MM.1S (cell line): ENCODE data around the gene SCUBE3.

Experiments used
- DNase-seq: peaks from one replicate; pipeline ENCODE4 v3.0.0-alpha.2; 2015
- H2AFZ ChIP-seq: fragments of 300-600 bp; sonication (generic); 2 replicates; pipeline ENCODE4 v1.6.0; 2016; ENCODE audit warnings: antibody characterized with exemption, low read length
- H3F3A ChIP-seq: fragments of 300-600 bp; sonication (generic); 2 replicates; pipeline ENCODE4 v1.6.1; 2016; ENCODE audit warnings: mild to moderate bottlenecking, antibody characterized with exemption, low read length, moderate library complexity, mixed read lengths; ENCODE audit not compliant: insufficient read depth
- H3K27ac ChIP-seq: fragments of 300-600 bp; sonication (generic); 2 replicates; pipeline ENCODE4 v1.5.1; 2016; ENCODE audit warnings: mild to moderate bottlenecking, low read length
- H3K27me3 ChIP-seq: fragments of 300-600 bp; sonication (generic); replicated peaks from 2 replicates; pipeline ENCODE4 v1.6.0; 2016; ENCODE audit warnings: low read length; ENCODE audit not compliant: insufficient read depth
- H3K36me3 ChIP-seq: fragments of 300-600 bp; sonication (generic); replicated peaks from 2 replicates; pipeline ENCODE4 v1.6.1; 2016; ENCODE audit warnings: mild to moderate bottlenecking, low read length, mixed read lengths; ENCODE audit not compliant: insufficient read depth
- H3K4me1 ChIP-seq: fragments of 300-600 bp; sonication (generic); 2 replicates; pipeline ENCODE4 v1.6.1; 2016; ENCODE audit warnings: low read length, mixed read lengths
- H3K4me2 ChIP-seq: fragments of 300-600 bp; sonication (generic); 2 replicates; pipeline ENCODE4 v1.6.0; 2016; ENCODE audit warnings: low read depth, low read length
- H3K4me3 ChIP-seq: fragments of 300-600 bp; sonication (generic); 2 replicates; pipeline ENCODE4 v1.5.1; 2016; ENCODE audit warnings: low read length, mixed read lengths
- H3K79me2 ChIP-seq: fragments of 300-600 bp; sonication (generic); 2 replicates; pipeline ENCODE4 v1.6.1; 2016; ENCODE audit warnings: mixed run types, low read length, mixed read lengths
- H3K9ac ChIP-seq: fragments of 300-600 bp; sonication (generic); 2 replicates; pipeline ENCODE4 v1.6.1; 2016; ENCODE audit warnings: low read length, mixed read lengths
- H3K9me2 ChIP-seq: fragments of 300-600 bp; sonication (generic); replicated peaks from 2 replicates; pipeline ENCODE4 v1.6.1; 2016; ENCODE audit warnings: mild to moderate bottlenecking, low read length, mixed read lengths; ENCODE audit not compliant: insufficient read depth
- H3K9me3 ChIP-seq: fragments of 300-600 bp; sonication (generic); replicated peaks from 2 replicates; pipeline ENCODE4 v1.6.1; 2016; ENCODE audit warnings: mild to moderate bottlenecking, low read length, mixed read lengths; ENCODE audit not compliant: insufficient read depth
- H4K20me1 ChIP-seq: fragments of 300-600 bp; sonication (generic); 2 replicates; pipeline ENCODE4 v1.6.1; 2016; ENCODE audit warnings: mild to moderate bottlenecking, low read length, moderate library complexity, mixed read lengths; ENCODE audit not compliant: insufficient read depth
- EZH2 ChIP-seq: fragments of 300-600 bp; sonication (generic); optimal IDR thresholded peaks from 2 replicates; pipeline ENCODE3; 2017; ENCODE audit warnings: low read depth, mild to moderate bottlenecking, antibody characterized with exemption, low read length, mixed read lengths
- EZH2phosphoT487 ChIP-seq: fragments of 300-600 bp; sonication (generic); IDR thresholded peaks from 2 replicates; pipeline ENCODE4 v1.6.1; 2018; ENCODE audit warnings: antibody characterized with exemption, low read length
- TF ChIP-seq, protein P1 (sequence below): fragments of 300-600 bp; sonication (generic); IDR thresholded peaks from 2 replicates; pipeline ENCODE4 v1.5.1; 2016; ENCODE audit warnings: antibody characterized with exemption, low read length, mixed read lengths

SCUBE3 gene

DNA sequence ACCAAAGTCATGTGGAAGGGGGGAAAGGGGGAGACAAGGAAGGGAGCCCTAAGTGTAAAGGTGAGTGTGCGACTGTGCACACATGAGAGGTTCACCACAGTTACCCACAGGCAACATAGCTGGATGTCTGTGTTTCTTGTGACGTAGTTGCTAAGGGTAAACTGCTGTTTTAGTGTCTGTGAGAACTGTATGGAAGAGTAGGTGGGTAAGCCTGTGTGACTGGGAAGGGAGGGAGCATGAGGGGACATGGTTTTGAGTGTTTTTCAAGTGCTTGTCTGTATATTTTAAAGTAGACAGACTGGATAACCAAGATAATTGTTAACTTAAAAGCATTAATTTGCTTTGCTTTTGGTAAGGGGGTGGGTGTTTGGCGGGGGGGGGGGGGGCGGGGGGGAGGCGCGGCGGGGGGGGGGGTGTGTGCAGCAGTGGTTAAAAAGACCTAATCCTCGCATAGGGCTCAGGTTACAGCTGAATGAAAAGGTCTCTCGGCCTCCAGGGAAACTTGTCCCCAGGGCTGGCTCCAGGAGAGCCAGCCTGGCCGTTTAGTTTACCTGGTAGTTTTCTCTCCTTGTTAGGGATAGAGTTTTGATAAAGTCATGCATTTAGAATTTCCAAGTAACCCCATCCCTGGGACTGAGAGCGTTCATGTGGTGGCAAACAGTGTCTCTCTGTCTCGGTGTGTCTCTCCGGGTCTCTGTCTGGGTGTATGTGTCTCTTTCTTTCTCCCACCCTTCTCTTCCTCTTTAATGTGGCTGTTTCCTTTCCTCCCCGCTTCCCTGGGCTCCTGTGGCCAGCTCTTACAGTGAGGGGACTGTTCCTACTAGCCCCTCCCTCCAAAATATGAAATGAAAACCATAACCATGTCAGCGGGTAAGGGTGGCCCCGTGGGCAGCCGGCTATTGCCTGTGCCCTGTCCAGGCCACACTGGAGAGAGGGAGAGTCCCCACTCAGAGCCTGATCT lies 3.4 kb downstream of the SCUBE3 start:
- Histone ChIP-seq H2AFZ (no peak overlapping the region), H3K79me2 (no peaks in the 10 kb centered on the region), H3K4me2 (no peak overlapping the region), H3K36me3 (no peaks in the 10 kb centered on the region), H3F3A (no peaks in the 10 kb centered on the region), H3K4me3 (no peak overlapping the region), H3K27ac (no peak overlapping the region), H3K9ac (no peak overlapping the region), H3K27me3 (peaks cover 18% of the 10 kb centered on the region), H3K4me1 (0 out of 2 replicates have a peak, but pooled peaks cover 2% of the 10 kb centered on the region), H3K9me2 (no peaks in the 10 kb centered on the region), H4K20me1 (no peaks in the 10 kb centered on the region), H3K9me3 (no peaks in the 10 kb centered on the region)
- no peak for DNase-seq
- TF ChIP-seq, protein P1, sequence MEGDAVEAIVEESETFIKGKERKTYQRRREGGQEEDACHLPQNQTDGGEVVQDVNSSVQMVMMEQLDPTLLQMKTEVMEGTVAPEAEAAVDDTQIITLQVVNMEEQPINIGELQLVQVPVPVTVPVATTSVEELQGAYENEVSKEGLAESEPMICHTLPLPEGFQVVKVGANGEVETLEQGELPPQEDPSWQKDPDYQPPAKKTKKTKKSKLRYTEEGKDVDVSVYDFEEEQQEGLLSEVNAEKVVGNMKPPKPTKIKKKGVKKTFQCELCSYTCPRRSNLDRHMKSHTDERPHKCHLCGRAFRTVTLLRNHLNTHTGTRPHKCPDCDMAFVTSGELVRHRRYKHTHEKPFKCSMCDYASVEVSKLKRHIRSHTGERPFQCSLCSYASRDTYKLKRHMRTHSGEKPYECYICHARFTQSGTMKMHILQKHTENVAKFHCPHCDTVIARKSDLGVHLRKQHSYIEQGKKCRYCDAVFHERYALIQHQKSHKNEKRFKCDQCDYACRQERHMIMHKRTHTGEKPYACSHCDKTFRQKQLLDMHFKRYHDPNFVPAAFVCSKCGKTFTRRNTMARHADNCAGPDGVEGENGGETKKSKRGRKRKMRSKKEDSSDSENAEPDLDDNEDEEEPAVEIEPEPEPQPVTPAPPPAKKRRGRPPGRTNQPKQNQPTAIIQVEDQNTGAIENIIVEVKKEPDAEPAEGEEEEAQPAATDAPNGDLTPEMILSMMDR, result no peak
- TF ChIP-seq EZH2phosphoT487 (no peak), EZH2 (no peak)

DNA sequence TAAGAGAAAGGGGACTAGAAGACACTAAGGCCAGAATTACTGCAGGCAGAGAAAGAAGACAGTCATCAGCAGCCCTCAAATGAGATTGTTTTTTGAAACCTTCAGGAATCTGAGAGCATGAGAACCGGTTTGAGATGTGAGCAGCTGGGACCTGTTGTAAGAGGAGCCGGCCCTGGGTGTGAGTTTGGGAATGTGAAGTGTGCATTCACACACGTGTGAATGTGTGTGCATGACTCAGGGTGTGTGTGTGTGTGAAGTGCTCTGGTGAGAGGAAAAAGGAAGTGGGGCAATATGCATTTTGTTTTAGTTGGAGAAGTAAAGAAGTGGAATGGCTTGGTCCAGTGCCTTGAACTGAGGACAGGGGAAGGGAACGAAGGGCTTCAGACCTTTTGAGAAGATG lies 4.3 kb downstream of the SCUBE3 start:
- no peak for DNase-seq
- Histone ChIP-seq H3K9ac (no peak overlapping the region), H3F3A (no peaks in the 10 kb centered on the region), H3K4me2 (no peak overlapping the region), H2AFZ (no peak overlapping the region), H3K27me3 (peaks cover 18% of the 10 kb centered on the region), H3K79me2 (no peaks in the 10 kb centered on the region), H3K36me3 (no peaks in the 10 kb centered on the region), H3K27ac (no peak overlapping the region), H3K4me1 (0 out of 2 replicates have a peak, but pooled peaks cover 2% of the 10 kb centered on the region), H3K4me3 (no peak overlapping the region), H4K20me1 (no peaks in the 10 kb centered on the region), H3K9me2 (no peaks in the 10 kb centered on the region), H3K9me3 (no peaks in the 10 kb centered on the region)
- TF ChIP-seq, protein P1, result no peak
- TF ChIP-seq EZH2 (no peak), EZH2phosphoT487 (no peak)

DNA sequence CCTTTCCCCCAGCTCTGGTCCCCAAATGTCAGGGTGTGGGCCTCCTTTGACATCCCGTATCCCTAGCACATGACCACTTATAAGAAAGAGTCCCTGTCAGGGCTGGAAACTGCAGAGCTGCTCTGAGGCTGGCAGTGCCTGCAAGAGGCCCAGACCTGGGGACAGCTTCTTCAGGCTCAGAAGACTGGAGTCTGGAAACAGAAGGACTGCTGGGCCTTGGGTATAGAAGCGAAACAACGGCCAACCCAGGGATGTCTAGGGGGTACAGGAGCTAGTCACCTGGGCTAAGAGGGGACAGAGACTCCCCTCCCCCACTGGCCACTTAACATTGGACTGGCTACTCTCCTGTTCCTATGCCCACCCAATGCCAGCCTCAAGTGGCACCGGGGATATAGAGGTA lies 4.7 kb downstream of the SCUBE3 start:
- peaks cover 18% of the 10 kb centered on the region for H3K27me3 ChIP-seq
- H3K4me1 ChIP-seq, result 0 out of 2 replicates have a peak, but pooled peaks cover 2% of the 10 kb centered on the region
- H3K36me3 ChIP-seq, result no peaks in the 10 kb centered on the region
- H3F3A ChIP-seq, result no peaks in the 10 kb centered on the region
- no peaks in the 10 kb centered on the region for H3K9me3 ChIP-seq
- H4K20me1 ChIP-seq, result no peaks in the 10 kb centered on the region
- H3K9me2 ChIP-seq, result no peaks in the 10 kb centered on the region
- TF ChIP-seq EZH2phosphoT487 (no peak), EZH2 (no peak)
- TF ChIP-seq, protein P1, result no peak
- no peaks in the 10 kb centered on the region for H3K79me2 ChIP-seq
- no peak overlapping the region for H3K27ac ChIP-seq
- H2AFZ ChIP-seq, result no peak overlapping the region
- no peak overlapping the region for H3K9ac ChIP-seq
- H3K4me3 ChIP-seq, result no peak overlapping the region
- H3K4me2 ChIP-seq, result no peak overlapping the region
- DNase-seq, result no peak
